ENCODE measurements around the gene FAM83B. TPM values are rescaled to one million over a fixed set of nuclear protein-coding genes. Genes with fewer than 3 reads are reported as not detected.
"Not testable (repeated sequence)": the region's sequence is repeated elsewhere in the genome, so short reads cannot be mapped to it uniquely, and the experiment has no call there.

FAM83B gene
- total RNA-seq, 1 donor from 2014 or later, result not detected

GRCh38 chr6:54898767-54899166 lies 52.2 kb downstream of the FAM83B start:
- no peak for DNase-seq (ENCODE audit: low spot score)

GRCh38 chr6:54899442-54899841 lies 52.9 kb downstream of the FAM83B start:
- no peak for DNase-seq (ENCODE audit: low spot score)

GRCh38 chr6:54899986-54900385 lies 53.4 kb downstream of the FAM83B start:
- DNase-seq (ENCODE audit: low spot score), result no peak

DNA sequence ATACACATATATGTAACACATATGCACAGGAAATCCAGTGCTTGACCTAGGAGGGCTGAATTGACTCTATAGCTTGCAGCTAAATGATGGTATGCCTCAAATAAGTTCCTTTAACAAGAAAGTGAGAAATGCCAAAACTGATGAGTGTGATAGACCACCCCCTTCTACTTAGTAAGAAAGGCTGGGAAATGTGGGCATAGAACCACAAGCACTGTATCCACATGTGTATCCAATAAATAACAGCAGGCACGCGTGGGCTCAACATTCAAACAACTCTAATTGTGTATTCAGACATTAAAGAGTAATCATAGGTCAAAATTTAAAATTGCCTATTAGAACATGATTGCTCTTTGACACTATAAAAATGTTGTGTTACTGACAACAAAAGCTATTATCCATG lies 54.1 kb downstream of the FAM83B start:
- DNase-seq (ENCODE audit: low spot score), result no peak

- DNase-seq (ENCODE audit: low spot score), result no peak
Observed at GRCh38 chr6:54903884-54904283, 57.3 kb downstream of the FAM83B start.

- DNase-seq (ENCODE audit: low spot score), result no peak
Observed at GRCh38 chr6:54907355-54907754, 60.8 kb downstream of the FAM83B start.

- DNase-seq (ENCODE audit: low spot score), result no peak
Observed at GRCh38 chr6:54909184-54909583, 62.6 kb downstream of the FAM83B start.

DNA sequence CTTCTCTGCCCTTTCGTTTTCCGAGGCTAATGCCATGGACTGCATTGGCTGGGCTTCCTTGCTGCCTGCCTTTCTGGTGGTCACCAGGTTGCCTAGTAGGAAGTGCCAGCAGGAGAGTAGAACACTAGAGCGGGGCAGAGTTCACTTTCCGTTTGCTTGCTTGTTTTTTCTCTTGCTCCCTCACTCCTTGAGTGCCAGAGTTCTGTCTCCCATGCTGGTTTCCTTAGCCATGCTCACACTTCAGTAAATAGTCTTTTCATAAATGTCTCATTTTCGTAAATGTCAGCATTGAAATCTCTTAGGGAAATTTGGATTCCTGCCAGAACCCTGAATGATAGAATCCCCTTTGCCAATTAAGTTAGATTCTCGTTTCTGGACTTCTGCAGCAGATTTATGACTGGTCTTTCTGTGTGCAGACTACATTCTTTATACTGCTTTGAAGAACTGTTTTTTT lies 63.9 kb downstream of the FAM83B start:
- no peak for DNase-seq (ENCODE audit: low spot score)

- no peak for DNase-seq (ENCODE audit: low spot score)
Observed at GRCh38 chr6:54910921-54911320, 64.3 kb downstream of the FAM83B start.

DNA sequence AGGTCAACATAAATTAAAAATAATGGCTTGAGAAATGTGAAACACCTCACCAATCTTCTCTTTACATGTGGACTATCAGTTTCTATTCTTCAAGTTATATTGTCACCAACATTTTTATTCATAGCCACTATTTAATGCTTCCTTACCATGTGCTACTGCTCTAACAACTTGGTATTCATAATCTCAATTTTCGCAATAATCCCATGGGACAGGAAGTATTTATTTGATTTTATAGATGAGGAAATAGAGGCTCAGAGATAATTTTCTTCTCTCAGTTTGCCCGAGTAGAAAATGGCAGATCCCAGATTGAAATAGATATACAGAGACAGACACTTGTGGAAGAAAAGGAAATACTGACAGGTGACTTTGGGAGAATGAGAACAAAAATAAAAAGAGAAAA lies 66.6 kb downstream of the FAM83B start:
- DNase-seq (ENCODE audit: low spot score), result no peak

DNA sequence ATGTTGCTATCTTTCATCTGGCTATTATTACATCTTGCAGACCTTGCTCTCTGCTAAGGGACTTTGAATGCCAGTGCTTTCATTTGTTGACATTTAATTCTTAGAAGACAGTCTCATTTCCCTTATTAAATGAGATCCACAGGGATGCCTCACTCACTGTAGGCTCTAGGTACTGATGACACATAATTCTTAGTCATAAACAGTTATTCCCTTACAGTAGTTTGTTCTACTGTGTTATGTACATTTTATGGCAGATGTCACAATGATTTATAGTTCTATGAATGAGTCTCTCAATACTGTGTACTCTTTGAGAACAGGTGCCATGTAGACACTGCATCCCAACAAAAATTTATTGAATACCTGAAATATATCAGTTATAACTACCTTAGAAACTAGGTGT lies 70.3 kb downstream of the FAM83B start:
- no peak for DNase-seq (ENCODE audit: low spot score)

GRCh38 chr6:54920628-54921027 lies 74.1 kb downstream of the FAM83B start:
- DNase-seq (ENCODE audit: low spot score), result no peak

DNA sequence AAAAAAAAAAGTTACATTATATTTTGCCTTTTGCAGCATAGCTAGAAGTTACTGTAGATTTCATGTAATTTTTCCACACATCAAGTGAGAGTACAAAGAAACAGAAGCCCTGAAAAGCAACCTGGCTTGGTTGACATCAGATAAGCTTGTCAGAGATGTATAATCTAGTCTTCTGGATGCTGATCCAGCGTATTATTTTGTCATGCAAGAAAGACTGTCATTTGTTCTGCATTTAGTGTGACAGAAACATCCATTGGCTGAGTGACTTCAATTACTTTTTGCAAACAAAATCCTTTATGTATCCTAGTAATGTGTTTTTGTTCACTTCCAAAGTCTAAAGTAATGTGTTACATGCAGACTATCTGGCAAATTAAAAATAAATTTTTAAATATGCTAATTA lies 75.3 kb downstream of the FAM83B start:
- no peak for DNase-seq (ENCODE audit: low spot score)

DNA sequence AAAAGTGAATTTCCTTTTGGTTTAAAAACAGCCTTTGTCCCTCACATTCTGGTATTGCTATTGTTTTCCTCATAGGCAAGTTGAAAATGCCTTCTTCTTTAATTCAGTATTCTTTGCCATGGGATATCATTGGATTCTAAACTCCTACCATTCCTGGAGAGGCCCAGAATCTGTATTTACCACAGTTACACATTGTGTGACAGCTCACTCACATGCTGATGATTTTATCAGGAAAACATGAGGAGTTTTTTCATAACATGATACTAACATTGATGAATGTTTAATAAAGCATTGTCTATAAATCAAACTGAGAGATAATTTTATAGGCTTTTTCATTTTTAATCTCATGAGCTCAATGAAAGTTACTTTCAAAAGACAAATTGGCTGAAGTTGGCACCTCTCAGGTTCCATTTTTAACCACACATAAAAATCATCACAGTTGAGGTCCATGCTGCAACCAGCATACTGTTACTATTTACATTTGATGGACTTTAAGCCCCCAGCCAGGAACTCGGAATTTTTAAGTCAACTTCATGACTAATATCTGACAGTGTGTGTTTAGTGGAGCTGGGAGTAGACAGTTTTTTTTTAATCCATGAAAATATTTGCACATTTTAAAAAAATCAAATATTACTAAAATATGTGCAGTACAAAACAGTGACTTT lies 82.8 kb downstream of the FAM83B start:
- no peak for DNase-seq (ENCODE audit: low spot score)

- no peak for DNase-seq (ENCODE audit: low spot score)
Observed at GRCh38 chr6:54932622-54933021, 86.1 kb downstream of the FAM83B start.

GRCh38 chr6:54935739-54936138 lies 89.2 kb downstream of the FAM83B start:
- DNase-seq (ENCODE audit: low spot score), result no peak

DNA sequence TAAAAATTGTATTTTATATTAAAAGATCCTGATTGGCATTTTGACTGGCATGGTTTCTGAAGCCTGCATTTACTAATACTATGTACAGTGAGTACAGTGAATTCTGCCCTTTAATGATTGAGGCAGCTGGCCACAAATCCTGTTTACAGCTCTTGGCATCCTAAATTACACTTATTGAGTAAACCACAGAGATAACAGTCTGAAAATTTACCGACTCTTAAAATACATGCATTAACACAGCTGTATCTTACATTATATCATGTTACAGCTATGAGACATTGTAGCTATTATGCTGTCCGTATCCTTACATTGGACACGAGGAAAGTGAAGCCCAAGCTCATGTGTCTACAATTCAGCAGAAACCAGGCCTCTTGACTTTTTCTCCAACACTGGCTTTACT lies 90.8 kb downstream of the FAM83B start:
- DNase-seq (ENCODE audit: low spot score), result no peak

DNA sequence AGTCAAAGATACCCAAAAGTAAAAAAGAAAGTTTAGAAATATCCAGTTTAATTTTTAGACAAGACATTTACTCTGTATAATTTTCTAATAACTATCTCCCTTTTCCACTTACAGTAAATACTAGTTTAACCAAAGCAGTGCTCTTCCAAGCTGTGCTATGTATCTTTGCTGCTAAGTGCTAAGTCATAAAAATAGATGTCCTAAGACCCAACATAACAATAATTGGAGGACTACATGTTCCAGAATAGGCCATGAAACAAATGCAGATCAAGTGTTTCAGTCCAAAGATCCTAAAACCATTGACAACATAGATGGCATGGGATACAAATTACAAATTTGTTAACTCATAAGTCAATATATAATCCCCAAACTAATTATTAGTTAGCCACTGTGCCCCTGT lies 111.1 kb downstream of the FAM83B start:
- DNase-seq (ENCODE audit: low spot score), result no peak

DNA sequence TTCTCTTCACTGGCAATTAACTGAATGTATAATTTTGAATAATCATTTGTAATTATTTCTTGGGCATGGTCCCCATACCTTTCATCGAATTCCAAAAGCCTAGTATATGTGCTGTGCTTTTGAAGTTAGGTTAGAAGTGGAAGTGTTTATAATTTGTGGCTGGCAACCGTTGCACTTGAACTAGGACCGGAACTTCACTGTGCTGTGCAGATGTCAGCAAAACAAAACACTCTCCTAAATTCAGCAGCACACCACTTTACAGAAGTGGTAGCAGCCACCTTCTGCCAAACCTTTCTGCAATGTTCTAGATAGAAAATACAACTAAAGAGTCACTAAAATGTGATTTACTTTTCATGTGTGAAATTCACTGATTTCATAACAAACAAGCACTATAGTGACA lies 111.9 kb downstream of the FAM83B start:
- DNase-seq (ENCODE audit: low spot score), result no peak

DNA sequence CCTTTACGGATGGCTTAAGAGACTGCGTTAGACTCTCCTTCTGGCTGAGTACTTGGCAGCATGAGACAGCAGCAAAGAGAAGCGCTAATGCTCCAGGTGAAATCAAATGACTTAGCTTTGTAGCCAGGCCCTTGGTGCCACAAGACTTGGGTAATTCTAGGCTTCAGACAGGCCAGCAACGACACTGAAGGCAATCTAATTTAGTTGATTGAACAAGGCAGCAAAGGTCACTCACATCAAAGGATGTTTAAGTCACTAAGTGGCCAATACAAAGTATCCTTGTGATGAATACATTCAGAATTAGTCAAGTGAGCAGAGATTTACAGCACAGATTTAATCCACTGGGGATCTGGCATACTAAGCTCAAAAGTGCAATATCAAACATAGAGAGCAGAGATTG lies 113.2 kb downstream of the FAM83B start:
- no peak for DNase-seq (ENCODE audit: low spot score)

- DNase-seq (ENCODE audit: low spot score), result not testable (repeated sequence)
Observed at GRCh38 chr6:54961372-54961771, 114.8 kb downstream of the FAM83B start.

GRCh38 chr6:54970337-54970736 lies 123.8 kb downstream of the FAM83B start:
- DNase-seq (ENCODE audit: low spot score), result no peak

DNA sequence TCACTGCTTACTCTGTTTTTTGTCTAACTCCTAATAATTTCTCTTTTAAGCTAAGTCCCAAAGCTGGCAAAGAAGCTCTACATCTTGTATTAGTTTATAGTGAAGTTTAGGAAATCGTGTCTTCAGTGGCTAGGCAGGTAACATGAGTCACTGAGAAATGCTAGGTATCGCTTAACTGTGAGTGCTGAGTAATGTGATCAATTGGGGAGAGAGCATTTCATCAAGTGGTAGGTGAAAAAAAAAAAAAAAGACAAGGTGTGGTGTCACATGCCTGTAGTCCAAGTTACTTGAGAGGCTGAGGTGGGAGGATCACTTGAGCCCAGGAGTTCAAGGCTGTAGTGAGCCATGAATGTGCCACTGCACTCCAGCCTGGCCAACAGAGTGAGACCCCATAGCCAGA lies 125.3 kb downstream of the FAM83B start:
- no peak for DNase-seq (ENCODE audit: low spot score)

- not testable (repeated sequence) for DNase-seq (ENCODE audit: low spot score)
Observed at GRCh38 chr6:54979161-54979560, 132.6 kb downstream of the FAM83B start.

Measured in mesenteric fat pad (tissue), 1 donor.